Psoas muscle (tissue), 8 donors: ENCODE measurements around the gene AGBL2. TPM values are rescaled to one million over a fixed set of nuclear protein-coding genes. Genes with fewer than 3 reads are reported as not detected.

Experiments used
- ATAC-seq, 4 donors: fragments of 200-7000 bp; cut with Tn5 transposase; one replicate each; pipeline ENCODE4 v1.9.1; 2020; ENCODE audit warnings: moderate library complexity in 3 of 4, mild to moderate bottlenecking in 2 of 4
- DNase-seq, 2 donors: peaks; one replicate each; pipeline ENCODE4 v3.0.0-alpha.2; 2020
- H3K27ac ChIP-seq: fragments of 200-600 bp; one replicate; pipeline ENCODE4 v1.8.0; 2022
- H3K27me3 ChIP-seq, 3 donors: fragments of 200-600 bp in 1 of 3; one replicate each; pipeline versions ENCODE4 v1.6.1 to v1.8.0; 2013 to 2022; ENCODE audit warnings: low read length in 2 of 3, mild to moderate bottlenecking in 2 of 3, moderate library complexity in 1 of 3; ENCODE audit not compliant: insufficient read depth in 3 of 3
- H3K36me3 ChIP-seq, 2 donors: fragments of 200-600 bp in 1 of 2; one replicate each; pipeline versions ENCODE4 v1.6.1 to v1.8.0; 2013 to 2022; ENCODE audit warnings: low read depth in 1 of 2, mild to moderate bottlenecking in 1 of 2, moderate library complexity in 1 of 2; ENCODE audit not compliant: insufficient read depth in 1 of 2
- H3K4me1 ChIP-seq: fragments of 200-600 bp; one replicate; pipeline ENCODE4 v1.8.0; 2022
- H3K4me3 ChIP-seq: fragments of 200-600 bp; one replicate; pipeline ENCODE4 v1.8.0; 2022; ENCODE audit warnings: mild to moderate bottlenecking
- H3K9me3 ChIP-seq: fragments of 200-600 bp; one replicate; pipeline ENCODE4 v1.8.0; 2022
- WGBS, 3 donors: extraction: QIAGEN DNeasy Blood & Tissue Kit; methylation state at CpG; one replicate each; pipeline versions ENCODE4 v1.1.6 to v1.1.7; 2013; 5-methylcytosine and 5-hydroxymethylcytosine counted together
- intact Hi-C, 2 donors: fragments of 100-400 bp; cut with DNase I; formaldehyde crosslinking; loops; one replicate each; pipeline versions ENCODE4 v1.11.0 to v1.14.2; 2022
- polyA plus RNA-seq, 3 donors: library from polyadenylated mRNA; stranded (reverse); fragments of 200-250 nt; gene quantifications; one replicate each; pipeline ENCODE4 v1.2.3, GENCODE V29; 2013
- total RNA-seq, 4 donors: library from RNA; stranded (reverse); fragmentation: NEBNext Ultra II Directional in 2 of 4; extraction: Animal tissue kit (Norgen Biotek cat#: 25700) in 2 of 4; gene quantifications; one replicate each; pipeline versions ENCODE4 v1.2.1 to v1.2.4, GENCODE V29; 2021 to 2023
- TF ChIP-seq, protein P1 (sequence below): fragments of 200-600 bp; IDR thresholded peaks from one replicate; pipeline ENCODE4 v1.8.0; 2022; ENCODE audit warnings: antibody characterized with exemption
- donor health status: healthy with polysubstance abuse.
- donor health status: DM: no; HTN: no; CAD: no; lungs with moderate emphysema.
- donor health status: Bipolar disorder and iron deficiency.
- donor health status: healthy.
- donor health status: DM: yes; HTN: yes; CAD: no.
- donor health status: DM: no; HTN: no; CAD: no.
- donor health status: DM: no; HTN: no; CAD: no.
- donor health status: DM: yes; HTN: yes; CAD: no.

The AGBL2 gene
- total and polyA plus RNA-seq, 7 donors, result 0.04 to 0.76 (median 0.15) TPM; not detected in 2

DNA sequence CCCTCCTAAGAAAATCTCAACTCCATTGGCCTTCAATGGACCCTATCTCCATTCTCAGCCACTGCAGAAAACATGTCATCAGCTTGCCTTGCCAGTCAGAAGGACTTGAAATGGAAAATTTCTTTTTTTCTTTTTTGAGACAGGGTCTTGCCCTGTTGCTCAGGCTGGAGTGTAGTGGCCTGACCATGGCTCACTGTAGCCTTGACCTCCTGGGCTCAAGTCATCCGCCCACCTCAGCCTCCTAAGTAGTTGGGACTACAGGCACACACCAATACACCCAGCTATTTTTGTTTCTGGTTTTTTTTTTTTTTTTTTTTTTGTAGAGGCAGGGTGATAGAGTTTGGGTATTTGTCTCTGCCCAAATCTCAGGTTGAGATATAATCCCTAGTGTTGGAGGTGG lies 29.0 kb downstream of the AGBL2 start:
- Histone ChIP-seq H3K27ac (no peak overlapping the region), H3K27me3 (no peaks in the 10 kb centered on the region), H3K36me3 (no peaks in the 10 kb centered on the region), H3K4me1 (no peaks in the 10 kb centered on the region), H3K4me3 (no peak overlapping the region), H3K9me3 (no peaks in the 10 kb centered on the region)
- TF ChIP-seq, protein P1, sequence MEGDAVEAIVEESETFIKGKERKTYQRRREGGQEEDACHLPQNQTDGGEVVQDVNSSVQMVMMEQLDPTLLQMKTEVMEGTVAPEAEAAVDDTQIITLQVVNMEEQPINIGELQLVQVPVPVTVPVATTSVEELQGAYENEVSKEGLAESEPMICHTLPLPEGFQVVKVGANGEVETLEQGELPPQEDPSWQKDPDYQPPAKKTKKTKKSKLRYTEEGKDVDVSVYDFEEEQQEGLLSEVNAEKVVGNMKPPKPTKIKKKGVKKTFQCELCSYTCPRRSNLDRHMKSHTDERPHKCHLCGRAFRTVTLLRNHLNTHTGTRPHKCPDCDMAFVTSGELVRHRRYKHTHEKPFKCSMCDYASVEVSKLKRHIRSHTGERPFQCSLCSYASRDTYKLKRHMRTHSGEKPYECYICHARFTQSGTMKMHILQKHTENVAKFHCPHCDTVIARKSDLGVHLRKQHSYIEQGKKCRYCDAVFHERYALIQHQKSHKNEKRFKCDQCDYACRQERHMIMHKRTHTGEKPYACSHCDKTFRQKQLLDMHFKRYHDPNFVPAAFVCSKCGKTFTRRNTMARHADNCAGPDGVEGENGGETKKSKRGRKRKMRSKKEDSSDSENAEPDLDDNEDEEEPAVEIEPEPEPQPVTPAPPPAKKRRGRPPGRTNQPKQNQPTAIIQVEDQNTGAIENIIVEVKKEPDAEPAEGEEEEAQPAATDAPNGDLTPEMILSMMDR, result no peak
- intact Hi-C loops, result no loop called here
- no peak for DNase-seq
- 95 to 100% (median 96%) methylated on average over 1 of the region's 1 CpG for whole genome bisulfite sequencing, 3 donors
- no peak for ATAC-seq

DNA sequence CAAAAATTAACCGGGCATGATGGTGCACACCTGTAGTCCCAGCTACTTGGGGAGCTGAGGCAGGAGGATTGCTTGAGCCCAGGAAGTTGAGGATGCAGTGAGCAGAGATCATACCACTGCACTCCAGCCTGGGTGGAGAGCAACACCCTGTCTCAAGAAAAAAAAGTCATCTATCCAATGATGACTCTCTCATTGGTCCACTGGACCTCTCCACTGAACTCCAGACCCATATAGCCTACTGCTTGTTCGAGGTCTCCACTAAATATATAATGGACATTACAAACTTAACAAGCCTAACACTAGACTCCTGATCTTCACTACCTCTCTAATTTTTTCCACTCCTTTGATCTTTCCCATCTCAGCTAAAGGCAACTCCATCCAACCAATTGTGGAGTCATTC lies 39.3 kb downstream of the AGBL2 start:
- TF ChIP-seq, protein P1, result no peak
- ATAC-seq (no peak), DNase-seq (no peak)
- H3K36me3 ChIP-seq, result no peaks in the 10 kb centered on the region
- intact Hi-C loops, result no loop called here
- no peak overlapping the region for H3K27ac ChIP-seq
- H3K9me3 ChIP-seq, result no peaks in the 10 kb centered on the region
- H3K4me1 ChIP-seq, result no peaks in the 10 kb centered on the region
- H3K4me3 ChIP-seq, result no peak overlapping the region
- 75 to 80% (median 79%) methylated on average over 2 of the region's 2 CpGs for WGBS, 3 donors
- H3K27me3 ChIP-seq, result no peaks in the 10 kb centered on the region

DNA sequence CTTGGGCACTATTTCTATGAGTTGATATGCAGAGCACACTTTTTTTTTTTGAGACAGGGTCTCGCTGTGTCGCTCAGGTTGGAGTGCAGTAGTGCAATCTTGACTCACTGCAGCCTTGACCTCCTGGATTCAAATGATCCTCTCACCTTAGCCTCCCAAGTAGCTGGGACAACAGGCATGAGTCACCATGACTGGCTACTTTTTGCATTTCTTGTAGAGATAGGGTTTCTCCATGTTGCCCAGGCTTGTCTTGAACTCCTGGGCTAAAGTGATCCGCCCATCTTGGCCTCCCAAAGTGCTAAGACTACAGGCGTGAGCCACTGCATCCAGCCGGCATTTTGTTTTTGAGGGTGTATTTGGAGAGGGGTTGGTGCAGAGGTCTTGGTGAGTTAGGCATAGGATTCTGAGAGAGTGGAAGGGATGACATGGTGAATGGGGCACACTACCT lies 42.9 kb downstream of the AGBL2 start:
- TF ChIP-seq, protein P1, result no peak
- intact Hi-C loops, result no loop called here
- 93% methylated on average over 5 of the region's 5 CpGs for WGBS, 3 donors
- H3K27ac ChIP-seq, result no peak overlapping the region
- H3K36me3 ChIP-seq, result no peaks in the 10 kb centered on the region
- no peaks in the 10 kb centered on the region for H3K9me3 ChIP-seq
- ATAC-seq, result no peak
- DNase-seq, result no peak
- no peak overlapping the region for H3K4me3 ChIP-seq
- H3K4me1 ChIP-seq, result no peaks in the 10 kb centered on the region
- no peaks in the 10 kb centered on the region for H3K27me3 ChIP-seq

DNA sequence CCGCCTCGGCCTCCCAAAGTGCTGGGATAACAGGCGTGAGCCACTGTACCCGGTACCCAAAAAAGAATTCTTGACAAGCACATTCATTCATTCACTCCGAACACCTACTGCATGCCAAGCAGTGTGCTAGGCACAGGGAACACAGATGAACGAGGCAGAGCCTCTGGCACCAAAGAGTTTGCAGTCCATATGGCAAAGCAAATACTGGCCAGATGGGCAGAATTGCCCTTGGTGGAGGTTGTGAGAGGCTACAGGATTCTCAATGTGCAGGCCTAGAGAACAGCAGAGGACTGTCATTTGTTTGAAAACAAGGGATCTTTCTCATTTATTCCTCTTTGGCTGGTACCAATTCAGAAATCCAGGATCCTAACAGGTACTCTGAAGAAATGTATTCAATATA lies 45.3 kb downstream of the AGBL2 start:
- intact Hi-C loops, result no loop called here
- TF ChIP-seq, protein P1, result no peak
- Histone ChIP-seq H3K9me3 (no peaks in the 10 kb centered on the region), H3K4me3 (no peak overlapping the region), H3K27me3 (no peaks in the 10 kb centered on the region), H3K27ac (no peak overlapping the region), H3K36me3 (no peaks in the 10 kb centered on the region), H3K4me1 (no peaks in the 10 kb centered on the region)
- ATAC-seq, result no peak
- DNase-seq, result no peak
- 91 to 94% (median 93%) methylated on average over 6 of the region's 6 CpGs for WGBS, 3 donors

DNA sequence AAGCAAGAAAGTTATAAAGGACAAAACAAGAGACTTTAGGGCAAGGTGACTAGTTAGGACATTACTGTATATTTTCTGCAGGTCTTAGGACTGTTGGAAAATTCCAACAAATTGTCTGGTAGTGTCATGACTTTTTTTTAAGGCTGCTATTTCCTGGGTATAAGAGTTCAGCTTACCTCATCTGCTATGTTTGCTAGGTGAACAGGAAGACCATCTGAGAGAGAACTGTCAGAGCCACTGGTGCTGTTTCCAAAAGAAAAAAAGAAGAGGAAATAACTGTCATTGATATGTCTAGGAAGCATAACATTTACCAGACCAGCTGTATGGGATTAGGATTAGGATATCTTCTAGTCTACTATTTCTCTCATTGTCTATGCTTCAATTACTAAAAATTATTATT lies 46.5 kb downstream of the AGBL2 start:
- Histone ChIP-seq H3K4me3 (no peak overlapping the region), H3K36me3 (no peaks in the 10 kb centered on the region), H3K9me3 (no peaks in the 10 kb centered on the region), H3K27ac (no peak overlapping the region), H3K27me3 (no peaks in the 10 kb centered on the region), H3K4me1 (no peaks in the 10 kb centered on the region)
- intact Hi-C loops, result no loop called here
- ATAC-seq (no peak), DNase-seq (no peak)
- TF ChIP-seq, protein P1, result no peak
